ENCODE results near the gene GPATCH1.

Gene GPATCH1

GRCh38 chr19:33096005-33096404 is 15.0 kb downstream of the GPATCH1 start:
- no peak for TF ChIP-seq CTCF (IDR thresholded peaks at IDR 0.05)

GRCh38 chr19:33098055-33098534 is 17.1 kb downstream of the GPATCH1 start:
- TF ChIP-seq CTCF (IDR thresholded peaks at IDR 0.05): no peak

- TF ChIP-seq CTCF (IDR thresholded peaks at IDR 0.05): no peak
These were observed 20.1 kb downstream of the GPATCH1 start for GRCh38 chr19:33100894-33101644.

GRCh38 chr19:33102893-33103292 is 21.9 kb downstream of the GPATCH1 start:
- TF ChIP-seq CTCF (IDR thresholded peaks at IDR 0.05): no peak

GRCh38 chr19:33108161-33108560 is 27.2 kb downstream of the GPATCH1 start:
- TF ChIP-seq CTCF (IDR thresholded peaks at IDR 0.05): no peak

- TF ChIP-seq CTCF (IDR thresholded peaks at IDR 0.05): no peak
These were observed 29.3 kb downstream of the GPATCH1 start for GRCh38 chr19:33110137-33110910.

- TF ChIP-seq CTCF (IDR thresholded peaks at IDR 0.05): no peak
These were observed 30.6 kb downstream of the GPATCH1 start for GRCh38 chr19:33111587-33111986.

Measured in LNCAP (cell line).